Mesodermal cell (in vitro differentiated cells): Measurements from ENCODE around the gene GGCX.

ENCODE experiments used
- H3K27ac ChIP-seq: 2 replicates; pipeline ENCODE4 v1.7.0; 2013; ENCODE audit warnings: mild to moderate bottlenecking, low read depth, low read length, moderate library complexity; ENCODE audit not compliant: severe bottlenecking
- H3K36me3 ChIP-seq: 2 replicates; pipeline ENCODE4 v1.7.1; 2013; ENCODE audit warnings: mild to moderate bottlenecking, low read length, moderate library complexity; ENCODE audit not compliant: control insufficient read depth, insufficient read depth
- H3K4me1 ChIP-seq: one replicate; pipeline ENCODE4 v1.7.1; 2013; ENCODE audit warnings: mild to moderate bottlenecking, low read length; ENCODE audit not compliant: insufficient read depth, control insufficient read depth, poor library complexity, severe bottlenecking
- H3K4me3 ChIP-seq: 2 replicates; pipeline ENCODE4 v1.7.0; 2013; ENCODE audit warnings: low read length, control low read depth, mild to moderate bottlenecking; ENCODE audit not compliant: insufficient read depth, poor library complexity, severe bottlenecking; ENCODE audit errors: extremely low read depth
- H3K9me3 ChIP-seq: 2 replicates; pipeline ENCODE4 v1.7.1; 2013; ENCODE audit warnings: mild to moderate bottlenecking, low read length, moderate library complexity; ENCODE audit not compliant: control insufficient read depth
- WGBS, 2 experiments: methylation state at CpG; one replicate each; pipeline ENCODE4 v1.1.5; 2013; ENCODE audit warnings: missing lambda C conversion rate in 2 of 2; ENCODE audit not compliant: insufficient coverage in 2 of 2; 5-methylcytosine and 5-hydroxymethylcytosine counted together

Gene GGCX

DNA sequence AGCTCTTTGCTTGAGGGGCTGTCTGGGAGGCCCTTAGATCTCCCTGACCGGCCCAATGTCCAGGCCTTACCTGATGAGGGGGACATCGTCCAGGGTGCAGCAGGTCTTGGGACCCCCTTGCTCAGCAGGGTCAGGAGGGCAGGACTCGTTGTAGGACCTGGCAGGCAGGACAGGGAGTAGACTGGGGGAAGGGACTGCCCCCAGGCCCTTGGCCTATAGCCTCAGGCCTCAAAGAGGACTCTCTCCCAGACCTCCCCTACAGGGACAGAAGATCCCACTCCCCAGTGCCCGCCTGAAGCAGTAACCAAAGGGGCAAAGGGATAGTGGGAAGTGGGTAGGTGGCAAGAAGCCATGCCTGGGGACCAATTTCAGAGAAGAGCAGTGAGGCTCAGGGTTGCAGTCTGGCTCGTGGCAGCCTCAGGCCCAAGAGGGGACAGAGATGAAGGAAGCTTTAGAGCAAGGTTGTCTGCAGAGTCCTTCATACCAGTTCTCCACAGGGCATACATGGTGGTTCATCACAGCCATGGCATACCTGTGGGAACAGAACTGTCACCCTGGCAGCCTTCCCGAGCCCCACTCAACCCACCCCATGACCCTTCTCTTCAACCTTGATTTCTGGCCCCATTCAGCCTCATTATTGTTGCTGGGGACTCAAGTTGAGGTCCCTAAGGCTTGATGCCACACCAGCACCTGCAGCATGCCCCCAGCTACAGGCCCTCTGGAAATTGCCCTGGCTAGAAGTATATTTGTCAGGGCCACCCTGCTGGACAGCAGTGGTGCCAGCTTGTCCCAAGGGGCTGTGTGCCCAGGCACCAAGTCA is 39.9 kb upstream of the GGCX start:
- Histone ChIP-seq H3K27ac (no peak overlapping the region), H3K36me3 (peaks cover 45% of the 10 kb centered on the region), H3K4me3 (peak overlapping the region; percentile 82), H3K9me3 (no peaks in the 10 kb centered on the region), H3K4me1 (peaks cover 13% of the 10 kb centered on the region)
- WGBS, 2 experiments = 93 to 96% methylated on average over 3 of the region's 6 CpGs

DNA sequence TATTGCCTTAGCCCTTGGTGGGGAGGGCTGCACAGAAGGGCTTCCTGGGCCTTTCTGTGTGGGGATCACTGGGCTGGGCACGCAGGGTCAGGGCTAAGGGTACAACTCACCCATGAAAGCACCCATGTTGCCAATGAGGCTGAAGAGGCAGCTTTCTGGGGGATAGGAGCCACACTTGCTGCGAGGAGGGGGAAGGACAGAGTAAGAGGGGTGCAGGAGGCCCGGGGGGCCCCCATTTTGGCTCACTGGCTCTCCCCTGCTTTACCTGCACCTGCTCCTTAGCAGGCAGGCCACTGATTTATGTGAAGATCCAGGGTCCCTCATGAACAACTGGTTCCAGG is 38.9 kb upstream of the GGCX start:
- no peak overlapping the region for H3K4me3 ChIP-seq
- peaks cover 12% of the 10 kb centered on the region for H3K4me1 ChIP-seq
- no peaks in the 10 kb centered on the region for H3K9me3 ChIP-seq
- H3K36me3 ChIP-seq = peaks cover 45% of the 10 kb centered on the region
- 86 to 100% methylated on average over 1 to 3 of the region's 3 CpGs for WGBS, 2 experiments
- no peak overlapping the region for H3K27ac ChIP-seq

- no peak overlapping the region for H3K4me3 ChIP-seq
- H3K27ac ChIP-seq = no peak overlapping the region
- 88 to 92% methylated on average over 13 to 17 of the region's 17 CpGs for WGBS, 2 experiments
- H3K4me1 ChIP-seq = peaks cover 10% of the 10 kb centered on the region
- H3K36me3 ChIP-seq = peaks cover 41% of the 10 kb centered on the region
- no peaks in the 10 kb centered on the region for H3K9me3 ChIP-seq
Observed at GRCh38 chr2:85599468-85600234, 38.4 kb upstream of the GGCX start.

- peaks cover 38% of the 10 kb centered on the region for H3K36me3 ChIP-seq
- 87 to 95% methylated on average over 10 to 12 of the region's 14 CpGs for WGBS, 2 experiments
- peaks cover 8% of the 10 kb centered on the region for H3K4me1 ChIP-seq
- H3K9me3 ChIP-seq = no peaks in the 10 kb centered on the region
- H3K4me3 ChIP-seq = no peak overlapping the region
- H3K27ac ChIP-seq = no peak overlapping the region
Observed at GRCh38 chr2:85598594-85599340, 37.5 kb upstream of the GGCX start.

DNA sequence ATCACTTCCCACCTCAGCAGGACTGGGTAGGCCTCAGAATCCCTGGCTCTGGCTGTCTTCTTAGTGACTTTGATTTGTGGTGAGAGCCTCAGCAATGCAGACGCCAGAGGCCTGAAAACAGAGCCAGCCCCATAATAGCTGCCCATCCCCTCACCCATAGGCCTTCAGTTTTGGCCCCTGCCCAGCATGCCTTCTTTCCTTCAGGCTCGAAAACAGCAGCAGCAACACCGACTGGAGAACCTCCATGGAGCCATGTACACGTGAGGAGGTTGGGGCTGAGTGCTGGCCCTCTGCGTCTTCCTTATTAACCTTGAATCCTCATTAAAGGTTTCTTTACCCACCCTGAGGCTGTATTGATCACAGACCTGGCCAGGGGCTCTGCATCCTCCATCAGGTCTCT is 35.9 kb upstream of the GGCX start:
- WGBS, 2 experiments = 85 to 99% methylated on average over 5 of the region's 5 CpGs
- no peak overlapping the region for H3K4me3 ChIP-seq

DNA sequence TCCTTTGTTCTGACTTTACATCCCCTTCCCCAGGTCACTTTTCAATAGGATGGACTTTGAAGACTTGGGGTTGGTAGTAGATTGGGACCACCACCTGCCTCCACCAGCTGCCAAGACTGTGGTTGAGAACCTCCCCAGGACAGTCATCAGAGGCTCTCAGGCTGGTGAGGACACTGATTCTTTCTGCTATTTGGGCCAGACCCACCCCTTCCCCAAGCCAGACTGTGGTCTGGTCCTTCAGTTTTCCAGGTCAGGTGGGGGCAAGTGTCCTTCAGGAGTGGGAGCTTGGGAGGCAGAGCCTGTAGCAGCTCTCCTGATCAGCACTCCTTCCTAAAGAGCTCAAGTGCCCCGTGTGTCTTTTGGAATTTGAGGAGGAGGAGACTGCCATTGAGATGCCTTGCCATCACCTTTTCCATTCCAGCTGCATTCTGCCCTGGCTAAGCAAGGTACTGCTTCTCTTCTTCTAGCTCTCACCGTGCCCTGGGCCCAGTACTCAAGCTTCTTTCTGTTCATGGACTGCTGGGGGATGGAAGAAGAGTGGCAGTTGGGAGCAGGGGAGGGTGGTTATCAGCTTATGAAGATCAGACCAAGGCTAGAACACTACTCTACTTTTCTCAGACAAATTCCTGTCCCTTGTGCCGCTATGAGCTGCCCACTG is 35.3 kb upstream of the GGCX start:
- peaks cover 6% of the 10 kb centered on the region for H3K4me1 ChIP-seq
- peak overlapping the region; percentile 69 for H3K4me3 ChIP-seq
- H3K9me3 ChIP-seq = no peaks in the 10 kb centered on the region
- no peak overlapping the region for H3K27ac ChIP-seq
- 57 to 100% methylated on average over 1 of the region's 3 CpGs for WGBS, 2 experiments
- H3K36me3 ChIP-seq = peaks cover 38% of the 10 kb centered on the region

More for the DNA sequence above, 35.9 kb upstream of the GGCX start:
- Histone ChIP-seq H3K36me3 (peaks cover 38% of the 10 kb centered on the region), H3K9me3 (no peaks in the 10 kb centered on the region), H3K27ac (no peak overlapping the region), H3K4me1 (peaks cover 6% of the 10 kb centered on the region)

DNA sequence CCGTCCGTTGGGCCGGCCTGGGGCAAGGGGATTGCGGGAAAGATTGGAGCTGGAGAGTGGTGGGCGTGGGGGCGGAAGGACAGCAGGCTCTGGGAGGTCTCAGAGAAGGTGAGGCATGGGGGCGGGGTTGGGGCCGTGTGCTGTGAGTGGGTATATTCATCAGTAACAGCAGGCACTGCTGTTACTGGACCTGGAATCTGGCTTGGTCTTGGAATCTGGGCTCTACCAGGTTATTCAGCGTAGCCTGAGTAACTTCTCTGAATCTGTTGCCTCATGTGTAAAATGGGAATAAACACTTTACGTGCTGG is 34.7 kb upstream of the GGCX start:
- Histone ChIP-seq H3K4me3 (peak overlapping the region; percentile 69), H3K9me3 (no peaks in the 10 kb centered on the region), H3K36me3 (peaks cover 38% of the 10 kb centered on the region), H3K4me1 (peaks cover 6% of the 10 kb centered on the region), H3K27ac (peak overlapping the region; percentile 81)
- WGBS, 2 experiments = 7 to 9% methylated on average over 7 to 8 of the region's 10 CpGs

GRCh38 chr2:85595301-85596025 is 34.2 kb upstream of the GGCX start, which contains the start of gene RNF181:
TSS of gene RNF181 (plus strand) at chr2:85595745. CDS start at chr2:85595764, 19 bp downstream.
- H3K27ac ChIP-seq = peak within 1 kb of the TSS; percentile 81
- H3K9me3 ChIP-seq = no peaks in the 10 kb centered on the region
- H3K36me3 ChIP-seq = peaks cover 35% of the 10 kb centered on the region
- peak within 1 kb of the TSS; percentile 69 for H3K4me3 ChIP-seq
- WGBS, 2 experiments = 0% methylated on average over 46 to 47 of the region's 47 CpGs
- peaks cover 11% of the 10 kb centered on the region for H3K4me1 ChIP-seq

DNA sequence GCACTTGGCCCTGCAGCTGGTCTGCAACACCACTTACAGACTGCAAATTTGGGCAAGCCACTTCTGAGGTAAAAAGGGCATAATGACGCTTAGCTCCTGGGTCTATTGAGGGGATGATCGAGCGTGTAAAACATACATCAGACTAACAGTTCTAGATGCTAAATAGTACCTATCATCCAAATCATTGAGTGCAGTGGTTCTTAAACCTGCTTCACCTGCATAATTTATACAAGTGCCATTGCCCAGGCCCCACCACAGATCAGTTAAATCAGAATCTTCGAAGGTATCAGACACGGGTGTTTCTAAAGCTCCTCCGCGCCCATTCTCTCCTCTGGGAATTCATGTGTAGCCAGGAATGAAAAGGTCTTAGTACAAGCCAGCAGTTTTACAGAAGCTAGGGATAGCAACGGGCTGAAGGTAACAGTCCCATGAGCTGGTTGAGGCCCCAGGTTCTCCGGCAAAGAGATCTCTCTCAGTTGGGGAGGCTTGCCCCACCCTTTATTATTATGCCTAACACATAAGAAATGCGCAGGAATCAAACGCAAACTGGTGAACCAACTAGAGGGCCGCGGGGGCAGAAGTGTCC is 33.5 kb upstream of the GGCX start:
- H3K4me3 ChIP-seq = peak overlapping the region; percentile 69

More for the DNA sequence above, 33.5 kb upstream of the GGCX start:
- peaks cover 17% of the 10 kb centered on the region for H3K4me1 ChIP-seq
- peaks cover 35% of the 10 kb centered on the region for H3K36me3 ChIP-seq
- 15 to 25% methylated on average over 8 to 13 of the region's 13 CpGs for WGBS, 2 experiments
- peak overlapping the region; percentile 81 for H3K27ac ChIP-seq
- H3K9me3 ChIP-seq = no peaks in the 10 kb centered on the region
